ENCODE measurements around the gene ZNF646. TPM values are rescaled to one million over a fixed set of nuclear protein-coding genes. Genes with fewer than 3 reads are reported as not detected.

The ZNF646 gene
- total RNA-seq, 2 experiments from 2014 or later, result 30.1 to 33.8 TPM

DNA sequence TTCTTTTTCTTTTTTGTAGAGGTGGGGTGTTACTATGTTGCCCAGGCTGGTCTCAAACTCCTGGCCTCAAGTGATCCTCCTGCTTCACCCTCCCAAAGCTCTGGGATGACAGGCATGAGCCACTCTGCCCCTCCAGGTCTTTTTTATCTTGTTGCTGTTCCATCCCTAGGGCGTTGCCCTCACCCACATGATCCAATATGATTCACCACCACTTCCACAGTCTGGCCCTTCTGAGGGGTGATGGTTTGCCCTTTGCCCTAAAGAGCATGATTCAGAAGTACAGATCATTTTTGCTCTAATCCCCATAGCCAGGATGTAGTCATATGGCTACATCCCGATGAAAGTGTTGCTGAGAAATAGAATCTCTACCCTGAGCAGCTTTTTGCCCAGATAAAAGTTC is 22.1 kb upstream of the ZNF646 start:
- H3K27ac ChIP-seq (ENCODE audit: low read depth, low read length, poor library complexity, severe bottlenecking), result no peak overlapping the region
- CTCF ChIA-PET (ENCODE audit: unreplicated experiment), result no interaction called here
- H3K9me2 ChIP-seq (ENCODE audit: insufficient read depth, low read length), result no peaks in the 10 kb centered on the region
- H3K36me3 ChIP-seq (ENCODE audit: insufficient read depth, low read length), result no peaks in the 10 kb centered on the region
- BruUV-seq (replicated peaks), result no TSS peak
- H4K20me1 ChIP-seq (ENCODE audit: insufficient read depth, low read length), result no peaks in the 10 kb centered on the region
- H2AFZ ChIP-seq (ENCODE audit: low read length), result no peak overlapping the region
- H3K4me3 ChIP-seq (ENCODE audit: low read depth, low read length, poor library complexity, severe bottlenecking), result no peak overlapping the region
- POLR2A ChIA-PET, result no interaction called here
- H3K4me1 ChIP-seq (ENCODE audit: insufficient read depth, low read length, poor library complexity, severe bottlenecking), result no peaks in the 10 kb centered on the region
- intact Hi-C loops (cut with micrococcal nuclease; ENCODE audit: unreplicated experiment), result no loop called here
- no peak overlapping the region for H3K4me2 ChIP-seq (ENCODE audit: low read length)
- H3K9me3 ChIP-seq (ENCODE audit: low read length), result no peaks in the 10 kb centered on the region
- TF ChIP-seq, protein P1, sequence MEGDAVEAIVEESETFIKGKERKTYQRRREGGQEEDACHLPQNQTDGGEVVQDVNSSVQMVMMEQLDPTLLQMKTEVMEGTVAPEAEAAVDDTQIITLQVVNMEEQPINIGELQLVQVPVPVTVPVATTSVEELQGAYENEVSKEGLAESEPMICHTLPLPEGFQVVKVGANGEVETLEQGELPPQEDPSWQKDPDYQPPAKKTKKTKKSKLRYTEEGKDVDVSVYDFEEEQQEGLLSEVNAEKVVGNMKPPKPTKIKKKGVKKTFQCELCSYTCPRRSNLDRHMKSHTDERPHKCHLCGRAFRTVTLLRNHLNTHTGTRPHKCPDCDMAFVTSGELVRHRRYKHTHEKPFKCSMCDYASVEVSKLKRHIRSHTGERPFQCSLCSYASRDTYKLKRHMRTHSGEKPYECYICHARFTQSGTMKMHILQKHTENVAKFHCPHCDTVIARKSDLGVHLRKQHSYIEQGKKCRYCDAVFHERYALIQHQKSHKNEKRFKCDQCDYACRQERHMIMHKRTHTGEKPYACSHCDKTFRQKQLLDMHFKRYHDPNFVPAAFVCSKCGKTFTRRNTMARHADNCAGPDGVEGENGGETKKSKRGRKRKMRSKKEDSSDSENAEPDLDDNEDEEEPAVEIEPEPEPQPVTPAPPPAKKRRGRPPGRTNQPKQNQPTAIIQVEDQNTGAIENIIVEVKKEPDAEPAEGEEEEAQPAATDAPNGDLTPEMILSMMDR (conservative IDR thresholded peaks at IDR 0.05; ENCODE audit: low read length), result no peak
- DNase-seq (ENCODE audit: low spot score), result no peak
- H3K79me2 ChIP-seq (ENCODE audit: insufficient read depth, low read depth, low read length), result no peaks in the 10 kb centered on the region

DNA sequence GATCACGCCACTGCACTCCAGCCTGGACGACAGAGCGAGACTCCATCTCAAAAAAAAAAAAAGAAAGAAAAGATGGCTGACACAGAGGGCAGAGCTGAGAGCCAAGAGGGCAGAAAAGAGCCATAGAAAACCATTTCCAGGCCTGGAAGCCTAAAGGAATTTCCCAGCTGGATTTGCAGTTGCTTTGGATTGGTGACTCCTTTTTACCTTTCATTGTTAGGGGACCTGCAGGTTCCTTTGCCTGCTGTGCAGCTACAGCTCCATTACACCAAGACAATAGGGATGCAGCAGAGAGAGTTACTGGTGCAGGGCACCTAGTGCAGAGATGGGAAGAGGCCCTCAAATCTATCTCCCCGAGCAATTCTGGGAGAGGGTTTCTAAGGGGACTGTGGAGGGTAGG is 18.6 kb upstream of the ZNF646 start:
- Histone ChIP-seq H4K20me1 (ENCODE audit: insufficient read depth, low read length) (no peaks in the 10 kb centered on the region), H3K9me2 (ENCODE audit: insufficient read depth, low read length) (no peaks in the 10 kb centered on the region), H3K4me1 (ENCODE audit: insufficient read depth, low read length, poor library complexity, severe bottlenecking) (no peaks in the 10 kb centered on the region), H2AFZ (ENCODE audit: low read length) (no peak overlapping the region), H3K27ac (ENCODE audit: low read depth, low read length, poor library complexity, severe bottlenecking) (no peak overlapping the region), H3K36me3 (ENCODE audit: insufficient read depth, low read length) (peaks cover 9% of the 10 kb centered on the region), H3K9me3 (ENCODE audit: low read length) (no peaks in the 10 kb centered on the region), H3K4me3 (ENCODE audit: low read depth, low read length, poor library complexity, severe bottlenecking) (no peak overlapping the region), H3K4me2 (ENCODE audit: low read length) (no peak overlapping the region), H3K79me2 (ENCODE audit: insufficient read depth, low read depth, low read length) (no peaks in the 10 kb centered on the region)
- POLR2A ChIA-PET, result no interaction called here
- CTCF ChIA-PET (ENCODE audit: unreplicated experiment), result no interaction called here
- BruUV-seq (replicated peaks), result no TSS peak
- DNase-seq (ENCODE audit: low spot score), result no peak
- no peak for TF ChIP-seq EZH2phosphoT487 (IDR thresholded peaks at IDR 0.05; ENCODE audit: borderline replicate concordance, low read depth, low read length)
- TF ChIP-seq, protein P1 (conservative IDR thresholded peaks at IDR 0.05; ENCODE audit: low read length), result no peak
- intact Hi-C loops (cut with micrococcal nuclease; ENCODE audit: unreplicated experiment), result no loop called here

DNA sequence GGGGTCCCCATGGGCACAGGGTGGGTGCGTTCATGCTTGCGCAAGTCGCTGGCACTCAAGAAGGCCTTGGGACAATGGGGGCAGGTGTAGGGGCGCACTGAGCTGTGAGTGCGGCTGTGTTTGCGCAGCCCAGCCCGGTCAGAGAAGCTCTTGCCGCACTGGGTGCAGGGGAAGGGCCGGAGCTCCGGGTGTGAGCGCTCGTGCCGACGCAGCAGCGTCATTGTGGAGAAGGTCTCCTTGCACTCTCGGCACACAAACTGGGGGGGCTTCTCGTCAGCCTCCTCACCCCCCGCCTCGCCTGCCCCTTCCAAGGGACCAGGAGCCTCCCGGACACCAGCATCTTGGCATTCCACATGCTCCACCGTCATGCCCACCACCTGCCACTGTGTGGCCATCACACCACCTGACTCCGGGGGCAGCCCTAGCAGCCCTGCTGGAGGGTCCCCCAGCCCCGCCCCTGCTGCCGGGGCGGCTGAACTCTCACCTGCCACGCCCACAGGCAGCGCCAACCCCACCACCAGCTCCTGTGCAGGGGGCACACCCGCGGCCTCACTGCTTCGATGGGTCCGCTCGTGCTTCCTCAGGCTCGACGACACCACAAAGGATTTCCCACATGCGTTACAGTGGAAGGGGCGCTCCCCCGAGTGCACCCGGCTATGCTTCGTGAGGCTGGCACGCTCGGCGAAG is 13.0 kb upstream of the ZNF646 start:
- POLR2A ChIA-PET, result no interaction called here
- H3K79me2 ChIP-seq (ENCODE audit: insufficient read depth, low read depth, low read length), result no peaks in the 10 kb centered on the region
- TF ChIP-seq EZH2phosphoT487 (IDR thresholded peaks at IDR 0.05; ENCODE audit: borderline replicate concordance, low read depth, low read length), result no peak
- TF ChIP-seq, protein P1 (conservative IDR thresholded peaks at IDR 0.05; ENCODE audit: low read length), result no peak
- intact Hi-C loops (cut with micrococcal nuclease; ENCODE audit: unreplicated experiment), result no loop called here
- BruUV-seq (replicated peaks), result no TSS peak
- H3K4me3 ChIP-seq (ENCODE audit: low read depth, low read length, poor library complexity, severe bottlenecking), result no peak overlapping the region
- no peaks in the 10 kb centered on the region for H3K9me3 ChIP-seq (ENCODE audit: low read length)
- no peaks in the 10 kb centered on the region for H3K4me1 ChIP-seq (ENCODE audit: insufficient read depth, low read length, poor library complexity, severe bottlenecking)
- no peaks in the 10 kb centered on the region for H3K9me2 ChIP-seq (ENCODE audit: insufficient read depth, low read length)
- H3K4me2 ChIP-seq (ENCODE audit: low read length), result no peak overlapping the region
- no peak overlapping the region for H2AFZ ChIP-seq (ENCODE audit: low read length)
- peaks cover 42% of the 10 kb centered on the region for H3K36me3 ChIP-seq (ENCODE audit: insufficient read depth, low read length)
- H3K27ac ChIP-seq (ENCODE audit: low read depth, low read length, poor library complexity, severe bottlenecking), result no peak overlapping the region
- CTCF ChIA-PET (ENCODE audit: unreplicated experiment), result no interaction called here
- no peak for DNase-seq (ENCODE audit: low spot score)
- H4K20me1 ChIP-seq (ENCODE audit: insufficient read depth, low read length), result no peaks in the 10 kb centered on the region
